GM23338 (cell line): Measurements from ENCODE around the gene RPL21. TPM values are rescaled to one million over a fixed set of nuclear protein-coding genes. Genes with fewer than 3 reads are reported as not detected.
A peak's percentile ranks its signal among the peaks of the same experiment; 100 is the strongest.

Experiments used
- ATAC-seq: fragments of 200-7000 bp; cut with Tn5 transposase; 3 replicates; pipeline ENCODE4 v1.9.1; 2020
- DNase-seq: peaks from one replicate; pipeline ENCODE4 v3.0.0-alpha.2; 2015; ENCODE audit warnings: low spot score
- H2AFZ ChIP-seq: fragments of 200-600 bp; sonication (generic); 2 replicates; pipeline ENCODE4 v1.8.0; 2016; ENCODE audit warnings: antibody characterized with exemption, mild to moderate bottlenecking, moderate library complexity
- H3F3A ChIP-seq: fragments of 200-600 bp; sonication (generic); replicated peaks from 2 replicates; pipeline ENCODE4 v1.8.0; 2017; ENCODE audit warnings: antibody characterized with exemption, mixed run types, low read depth
- H3K27ac ChIP-seq: fragments of 200-600 bp; sonication (generic); 2 replicates; pipeline ENCODE4 v1.6.1; 2016; ENCODE audit warnings: low read depth
- H3K27me3 ChIP-seq: fragments of 200-600 bp; sonication (generic); 2 replicates; pipeline ENCODE4 v1.8.0; 2016; ENCODE audit warnings: mild to moderate bottlenecking, mixed run types, moderate library complexity; ENCODE audit not compliant: insufficient read depth
- H3K36me3 ChIP-seq: fragments of 200-600 bp; sonication (generic); 2 replicates; pipeline ENCODE4 v1.8.0; 2016; ENCODE audit warnings: mild to moderate bottlenecking; ENCODE audit not compliant: insufficient read depth
- H3K4me1 ChIP-seq: fragments of 200-600 bp; sonication (generic); 2 replicates; pipeline ENCODE4 v1.8.0; 2016; ENCODE audit warnings: mild to moderate bottlenecking, moderate library complexity; ENCODE audit not compliant: insufficient read depth
- H3K4me2 ChIP-seq: fragments of 200-600 bp; sonication (generic); 2 replicates; pipeline ENCODE4 v1.7.1; 2017; ENCODE audit warnings: mixed run types
- H3K4me3 ChIP-seq: fragments of 200-600 bp; sonication (generic); 2 replicates; pipeline ENCODE4 v1.6.1; 2016; ENCODE audit warnings: mixed run types
- H3K79me2 ChIP-seq: fragments of 200-600 bp; sonication (generic); replicated peaks from 2 replicates; pipeline ENCODE4 v1.8.0; 2017; ENCODE audit warnings: mild to moderate bottlenecking; ENCODE audit not compliant: insufficient read depth
- H3K9me2 ChIP-seq: fragments of 200-600 bp; sonication (generic); 2 replicates; pipeline ENCODE4 v1.8.0; 2017; ENCODE audit not compliant: insufficient read depth
- H4K20me1 ChIP-seq: fragments of 200-600 bp; sonication (generic); replicated peaks from 2 replicates; pipeline ENCODE4 v1.8.0; 2017; ENCODE audit warnings: mild to moderate bottlenecking; ENCODE audit not compliant: insufficient read depth
- H3K27ac Mint-ChIP-seq: 2 replicates; pipeline ENCODE4 v1.8.0; 2020; ENCODE audit warnings: inconsistent platforms, mild to moderate bottlenecking, moderate library complexity, mixed read lengths
- H3K27me3 Mint-ChIP-seq: 3 replicates; pipeline ENCODE4 v1.8.0; 2022; ENCODE audit warnings: low read depth, mild to moderate bottlenecking, moderate library complexity, mixed read lengths, inconsistent platforms; ENCODE audit not compliant: insufficient read depth, poor library complexity
- H3K36me3 Mint-ChIP-seq: 3 replicates; pipeline ENCODE4 v1.8.0; 2021; ENCODE audit warnings: low read depth, mild to moderate bottlenecking, inconsistent platforms, moderate library complexity, mixed read lengths
- H3K4me1 Mint-ChIP-seq: 3 replicates; pipeline ENCODE4 v1.8.0; 2020; ENCODE audit warnings: mild to moderate bottlenecking, inconsistent platforms, mixed read lengths
- H3K4me3 Mint-ChIP-seq: 3 replicates; pipeline ENCODE4 v1.8.0; 2021; ENCODE audit warnings: moderate library complexity, mild to moderate bottlenecking, inconsistent platforms, mixed read lengths
- H3K9me3 Mint-ChIP-seq: 3 replicates; pipeline ENCODE4 v1.8.0; 2020; ENCODE audit warnings: moderate library complexity, mild to moderate bottlenecking, inconsistent platforms, mixed read lengths
- CREB1 ChIP-seq: fragments of 250-450 bp; sonication (Bioruptor Pico); IDR thresholded peaks from 2 replicates; pipeline ENCODE4 v1.5.0; 2020; ENCODE audit warnings: low read depth, mild to moderate bottlenecking, moderate library complexity
- NANOG ChIP-seq: IDR thresholded peaks from 2 replicates; pipeline ENCODE4 v1.6.1; 2016; ENCODE audit warnings: antibody characterized with exemption, borderline replicate concordance
- POLR2AphosphoS5 ChIP-seq: IDR thresholded peaks from 2 replicates; pipeline ENCODE4 v1.6.1; 2016; ENCODE audit warnings: antibody characterized with exemption, low read depth
- ZNF114 ChIP-seq: fragments of 250-450 bp; sonication (Bioruptor Pico); IDR thresholded peaks from 2 replicates; pipeline ENCODE4 v1.5.0; 2020; ENCODE audit warnings: mild to moderate bottlenecking, moderate library complexity
- polyA plus RNA-seq: library from polyadenylated mRNA; unstranded; fragments of >200 nt; fragmentation: Nextera tagmentation; extraction: Ambion mirVana; gene quantifications from 2 replicates; pipeline ENCODE4 v1.2.1, GENCODE V29; 2016
- total RNA-seq: library from RNA; depleted of rRNA; stranded (reverse); fragments of >200 nt; shearing (Covaris generic); gene quantifications from 2 replicates; pipeline ENCODE4 v1.2.3, GENCODE V29; 2014
- TF ChIP-seq, protein P1 (sequence below), 2 experiments: fragments of 200-600 bp in 1 of 2; sonication (generic) in 1 of 2; conservative IDR thresholded peaks; 2 replicates each; pipeline versions ENCODE4 v1.5.1 to v1.6.1; 2016 to 2017; ENCODE audit warnings: antibody characterized with exemption in 2 of 2, low read depth in 2 of 2, mild to moderate bottlenecking in 2 of 2, moderate library complexity in 1 of 2
- TF ChIP-seq, protein P2 (sequence below): IDR thresholded peaks from one replicate; pipeline ENCODE4 v1.6.1; 2018; ENCODE audit warnings: antibody characterized with exemption; ENCODE audit not compliant: unreplicated experiment
- TF ChIP-seq, protein P3 (sequence below): IDR thresholded peaks from 2 replicates; pipeline ENCODE4 v1.6.1; 2016; ENCODE audit warnings: antibody characterized with exemption
- TF ChIP-seq, protein P4 (sequence below): fragments of 250-450 bp; sonication (Bioruptor Pico); IDR thresholded peaks from 2 replicates; pipeline ENCODE4 v1.5.0; 2020; ENCODE audit warnings: mild to moderate bottlenecking, moderate library complexity

The RPL21 gene
- total and polyA plus RNA-seq, 2 experiments from 2014 or later = 1,037 to 1,343 TPM

DNA sequence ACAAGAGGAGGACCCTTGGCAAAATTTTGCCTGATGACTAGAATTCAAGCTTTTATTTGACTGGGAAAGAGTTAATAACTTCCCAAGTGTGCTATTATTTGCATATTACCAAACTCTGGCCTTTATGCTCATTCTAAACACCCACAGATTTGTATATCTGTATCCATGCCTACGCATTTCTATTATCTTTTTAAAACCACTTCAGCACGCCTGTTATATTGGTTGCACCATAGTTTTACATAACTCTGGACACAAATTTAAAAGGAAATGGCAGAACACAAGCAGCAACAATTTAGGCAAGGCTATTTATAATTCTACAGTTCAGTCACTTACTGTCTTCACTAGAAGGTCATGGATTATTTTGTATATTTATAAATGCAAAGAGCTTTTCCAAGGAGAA, 15.6 kb downstream of the RPL21 start:
- H3K36me3 Mint-ChIP-seq = peaks cover 5% of the 10 kb centered on the region; the same call in 2 of the 3 replicates
- no peak overlapping the region for H3K4me3 ChIP-seq
- H3K4me3 Mint-ChIP-seq = no peak overlapping the region
- DNase-seq (no peak), ATAC-seq (no peak)
- H3F3A ChIP-seq = peaks cover 13% of the 10 kb centered on the region; the same call in 1 of the 2 replicates
- peaks cover 20% of the 10 kb centered on the region for H3K27me3 ChIP-seq
- peaks cover 22% of the 10 kb centered on the region for H3K27me3 Mint-ChIP-seq
- H3K27ac ChIP-seq = no peak overlapping the region
- no peaks in the 10 kb centered on the region for H3K9me2 ChIP-seq
- no peak for TF ChIP-seq POLR2AphosphoS5
- no peak for TF ChIP-seq NANOG
- TF ChIP-seq, protein P1, sequence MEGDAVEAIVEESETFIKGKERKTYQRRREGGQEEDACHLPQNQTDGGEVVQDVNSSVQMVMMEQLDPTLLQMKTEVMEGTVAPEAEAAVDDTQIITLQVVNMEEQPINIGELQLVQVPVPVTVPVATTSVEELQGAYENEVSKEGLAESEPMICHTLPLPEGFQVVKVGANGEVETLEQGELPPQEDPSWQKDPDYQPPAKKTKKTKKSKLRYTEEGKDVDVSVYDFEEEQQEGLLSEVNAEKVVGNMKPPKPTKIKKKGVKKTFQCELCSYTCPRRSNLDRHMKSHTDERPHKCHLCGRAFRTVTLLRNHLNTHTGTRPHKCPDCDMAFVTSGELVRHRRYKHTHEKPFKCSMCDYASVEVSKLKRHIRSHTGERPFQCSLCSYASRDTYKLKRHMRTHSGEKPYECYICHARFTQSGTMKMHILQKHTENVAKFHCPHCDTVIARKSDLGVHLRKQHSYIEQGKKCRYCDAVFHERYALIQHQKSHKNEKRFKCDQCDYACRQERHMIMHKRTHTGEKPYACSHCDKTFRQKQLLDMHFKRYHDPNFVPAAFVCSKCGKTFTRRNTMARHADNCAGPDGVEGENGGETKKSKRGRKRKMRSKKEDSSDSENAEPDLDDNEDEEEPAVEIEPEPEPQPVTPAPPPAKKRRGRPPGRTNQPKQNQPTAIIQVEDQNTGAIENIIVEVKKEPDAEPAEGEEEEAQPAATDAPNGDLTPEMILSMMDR (conservative IDR thresholded peaks at IDR 0.05; ENCODE audit: low read depth in 2 of 2) = no peak
- no peak for TF ChIP-seq ZNF114 (CRISPR knock-in tag)
- TF ChIP-seq, protein P2, sequence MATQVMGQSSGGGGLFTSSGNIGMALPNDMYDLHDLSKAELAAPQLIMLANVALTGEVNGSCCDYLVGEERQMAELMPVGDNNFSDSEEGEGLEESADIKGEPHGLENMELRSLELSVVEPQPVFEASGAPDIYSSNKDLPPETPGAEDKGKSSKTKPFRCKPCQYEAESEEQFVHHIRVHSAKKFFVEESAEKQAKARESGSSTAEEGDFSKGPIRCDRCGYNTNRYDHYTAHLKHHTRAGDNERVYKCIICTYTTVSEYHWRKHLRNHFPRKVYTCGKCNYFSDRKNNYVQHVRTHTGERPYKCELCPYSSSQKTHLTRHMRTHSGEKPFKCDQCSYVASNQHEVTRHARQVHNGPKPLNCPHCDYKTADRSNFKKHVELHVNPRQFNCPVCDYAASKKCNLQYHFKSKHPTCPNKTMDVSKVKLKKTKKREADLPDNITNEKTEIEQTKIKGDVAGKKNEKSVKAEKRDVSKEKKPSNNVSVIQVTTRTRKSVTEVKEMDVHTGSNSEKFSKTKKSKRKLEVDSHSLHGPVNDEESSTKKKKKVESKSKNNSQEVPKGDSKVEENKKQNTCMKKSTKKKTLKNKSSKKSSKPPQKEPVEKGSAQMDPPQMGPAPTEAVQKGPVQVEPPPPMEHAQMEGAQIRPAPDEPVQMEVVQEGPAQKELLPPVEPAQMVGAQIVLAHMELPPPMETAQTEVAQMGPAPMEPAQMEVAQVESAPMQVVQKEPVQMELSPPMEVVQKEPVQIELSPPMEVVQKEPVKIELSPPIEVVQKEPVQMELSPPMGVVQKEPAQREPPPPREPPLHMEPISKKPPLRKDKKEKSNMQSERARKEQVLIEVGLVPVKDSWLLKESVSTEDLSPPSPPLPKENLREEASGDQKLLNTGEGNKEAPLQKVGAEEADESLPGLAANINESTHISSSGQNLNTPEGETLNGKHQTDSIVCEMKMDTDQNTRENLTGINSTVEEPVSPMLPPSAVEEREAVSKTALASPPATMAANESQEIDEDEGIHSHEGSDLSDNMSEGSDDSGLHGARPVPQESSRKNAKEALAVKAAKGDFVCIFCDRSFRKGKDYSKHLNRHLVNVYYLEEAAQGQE = no peak
- TF ChIP-seq, protein P3, sequence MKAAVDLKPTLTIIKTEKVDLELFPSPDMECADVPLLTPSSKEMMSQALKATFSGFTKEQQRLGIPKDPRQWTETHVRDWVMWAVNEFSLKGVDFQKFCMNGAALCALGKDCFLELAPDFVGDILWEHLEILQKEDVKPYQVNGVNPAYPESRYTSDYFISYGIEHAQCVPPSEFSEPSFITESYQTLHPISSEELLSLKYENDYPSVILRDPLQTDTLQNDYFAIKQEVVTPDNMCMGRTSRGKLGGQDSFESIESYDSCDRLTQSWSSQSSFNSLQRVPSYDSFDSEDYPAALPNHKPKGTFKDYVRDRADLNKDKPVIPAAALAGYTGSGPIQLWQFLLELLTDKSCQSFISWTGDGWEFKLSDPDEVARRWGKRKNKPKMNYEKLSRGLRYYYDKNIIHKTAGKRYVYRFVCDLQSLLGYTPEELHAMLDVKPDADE = no peak
- H3K4me1 Mint-ChIP-seq = peaks cover 16% of the 10 kb centered on the region
- H4K20me1 ChIP-seq = no peaks in the 10 kb centered on the region
- no peak overlapping the region for H2AFZ ChIP-seq
- no peak overlapping the region for H3K4me2 ChIP-seq
- no peaks in the 10 kb centered on the region for H3K36me3 ChIP-seq
- no peaks in the 10 kb centered on the region; the same call in 2 of the 3 replicates for H3K9me3 Mint-ChIP-seq
- H3K4me1 ChIP-seq = no peaks in the 10 kb centered on the region; the same call in none of the 2 replicates
- H3K79me2 ChIP-seq = no peaks in the 10 kb centered on the region
- H3K27ac Mint-ChIP-seq = peak overlapping the region; percentile 82

DNA sequence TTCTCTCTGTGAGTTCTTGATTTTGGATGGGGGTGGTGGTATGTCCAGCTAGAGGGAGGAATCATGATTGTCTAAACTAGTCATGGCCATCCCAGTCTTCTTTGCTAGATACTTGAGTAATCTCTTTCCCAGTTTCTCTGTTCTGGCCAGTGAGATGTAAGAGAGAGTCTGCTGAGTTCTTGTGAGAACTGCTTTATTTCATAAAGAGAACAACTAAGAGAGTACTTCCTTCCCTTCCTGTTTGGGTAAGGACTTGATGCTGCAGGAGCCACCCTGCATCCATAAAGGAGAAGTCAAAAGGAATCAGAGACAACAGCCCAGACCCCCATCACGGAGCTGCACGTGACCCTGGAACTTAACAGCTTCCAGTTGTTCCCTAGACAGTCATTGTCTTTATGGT, 16.2 kb downstream of the RPL21 start:
- no peak overlapping the region for H3K4me3 ChIP-seq
- H2AFZ ChIP-seq = no peak overlapping the region
- DNase-seq (no peak), ATAC-seq (no peak)
- Mint-ChIP-seq H3K27ac (no peak overlapping the region), H3K36me3 (peaks cover 3% of the 10 kb centered on the region; the same call in 2 of the 3 replicates), H3K4me3 (no peak overlapping the region), H3K4me1 (peaks cover 17% of the 10 kb centered on the region), H3K27me3 (peaks cover 20% of the 10 kb centered on the region), H3K9me3 (no peaks in the 10 kb centered on the region; the same call in 2 of the 3 replicates)
- H3K79me2 ChIP-seq = no peaks in the 10 kb centered on the region
- H3F3A ChIP-seq = peaks cover 13% of the 10 kb centered on the region; the same call in 1 of the 2 replicates
- no peaks in the 10 kb centered on the region for H3K36me3 ChIP-seq
- H4K20me1 ChIP-seq = no peaks in the 10 kb centered on the region
- no peaks in the 10 kb centered on the region for H3K9me2 ChIP-seq
- H3K4me1 ChIP-seq = no peaks in the 10 kb centered on the region; the same call in none of the 2 replicates
- H3K4me2 ChIP-seq = no peak overlapping the region
- no peak overlapping the region for H3K27ac ChIP-seq
- peaks cover 27% of the 10 kb centered on the region for H3K27me3 ChIP-seq
- no peak for TF ChIP-seq CREB1 (CRISPR knock-in tag)
- TF ChIP-seq, protein P4, sequence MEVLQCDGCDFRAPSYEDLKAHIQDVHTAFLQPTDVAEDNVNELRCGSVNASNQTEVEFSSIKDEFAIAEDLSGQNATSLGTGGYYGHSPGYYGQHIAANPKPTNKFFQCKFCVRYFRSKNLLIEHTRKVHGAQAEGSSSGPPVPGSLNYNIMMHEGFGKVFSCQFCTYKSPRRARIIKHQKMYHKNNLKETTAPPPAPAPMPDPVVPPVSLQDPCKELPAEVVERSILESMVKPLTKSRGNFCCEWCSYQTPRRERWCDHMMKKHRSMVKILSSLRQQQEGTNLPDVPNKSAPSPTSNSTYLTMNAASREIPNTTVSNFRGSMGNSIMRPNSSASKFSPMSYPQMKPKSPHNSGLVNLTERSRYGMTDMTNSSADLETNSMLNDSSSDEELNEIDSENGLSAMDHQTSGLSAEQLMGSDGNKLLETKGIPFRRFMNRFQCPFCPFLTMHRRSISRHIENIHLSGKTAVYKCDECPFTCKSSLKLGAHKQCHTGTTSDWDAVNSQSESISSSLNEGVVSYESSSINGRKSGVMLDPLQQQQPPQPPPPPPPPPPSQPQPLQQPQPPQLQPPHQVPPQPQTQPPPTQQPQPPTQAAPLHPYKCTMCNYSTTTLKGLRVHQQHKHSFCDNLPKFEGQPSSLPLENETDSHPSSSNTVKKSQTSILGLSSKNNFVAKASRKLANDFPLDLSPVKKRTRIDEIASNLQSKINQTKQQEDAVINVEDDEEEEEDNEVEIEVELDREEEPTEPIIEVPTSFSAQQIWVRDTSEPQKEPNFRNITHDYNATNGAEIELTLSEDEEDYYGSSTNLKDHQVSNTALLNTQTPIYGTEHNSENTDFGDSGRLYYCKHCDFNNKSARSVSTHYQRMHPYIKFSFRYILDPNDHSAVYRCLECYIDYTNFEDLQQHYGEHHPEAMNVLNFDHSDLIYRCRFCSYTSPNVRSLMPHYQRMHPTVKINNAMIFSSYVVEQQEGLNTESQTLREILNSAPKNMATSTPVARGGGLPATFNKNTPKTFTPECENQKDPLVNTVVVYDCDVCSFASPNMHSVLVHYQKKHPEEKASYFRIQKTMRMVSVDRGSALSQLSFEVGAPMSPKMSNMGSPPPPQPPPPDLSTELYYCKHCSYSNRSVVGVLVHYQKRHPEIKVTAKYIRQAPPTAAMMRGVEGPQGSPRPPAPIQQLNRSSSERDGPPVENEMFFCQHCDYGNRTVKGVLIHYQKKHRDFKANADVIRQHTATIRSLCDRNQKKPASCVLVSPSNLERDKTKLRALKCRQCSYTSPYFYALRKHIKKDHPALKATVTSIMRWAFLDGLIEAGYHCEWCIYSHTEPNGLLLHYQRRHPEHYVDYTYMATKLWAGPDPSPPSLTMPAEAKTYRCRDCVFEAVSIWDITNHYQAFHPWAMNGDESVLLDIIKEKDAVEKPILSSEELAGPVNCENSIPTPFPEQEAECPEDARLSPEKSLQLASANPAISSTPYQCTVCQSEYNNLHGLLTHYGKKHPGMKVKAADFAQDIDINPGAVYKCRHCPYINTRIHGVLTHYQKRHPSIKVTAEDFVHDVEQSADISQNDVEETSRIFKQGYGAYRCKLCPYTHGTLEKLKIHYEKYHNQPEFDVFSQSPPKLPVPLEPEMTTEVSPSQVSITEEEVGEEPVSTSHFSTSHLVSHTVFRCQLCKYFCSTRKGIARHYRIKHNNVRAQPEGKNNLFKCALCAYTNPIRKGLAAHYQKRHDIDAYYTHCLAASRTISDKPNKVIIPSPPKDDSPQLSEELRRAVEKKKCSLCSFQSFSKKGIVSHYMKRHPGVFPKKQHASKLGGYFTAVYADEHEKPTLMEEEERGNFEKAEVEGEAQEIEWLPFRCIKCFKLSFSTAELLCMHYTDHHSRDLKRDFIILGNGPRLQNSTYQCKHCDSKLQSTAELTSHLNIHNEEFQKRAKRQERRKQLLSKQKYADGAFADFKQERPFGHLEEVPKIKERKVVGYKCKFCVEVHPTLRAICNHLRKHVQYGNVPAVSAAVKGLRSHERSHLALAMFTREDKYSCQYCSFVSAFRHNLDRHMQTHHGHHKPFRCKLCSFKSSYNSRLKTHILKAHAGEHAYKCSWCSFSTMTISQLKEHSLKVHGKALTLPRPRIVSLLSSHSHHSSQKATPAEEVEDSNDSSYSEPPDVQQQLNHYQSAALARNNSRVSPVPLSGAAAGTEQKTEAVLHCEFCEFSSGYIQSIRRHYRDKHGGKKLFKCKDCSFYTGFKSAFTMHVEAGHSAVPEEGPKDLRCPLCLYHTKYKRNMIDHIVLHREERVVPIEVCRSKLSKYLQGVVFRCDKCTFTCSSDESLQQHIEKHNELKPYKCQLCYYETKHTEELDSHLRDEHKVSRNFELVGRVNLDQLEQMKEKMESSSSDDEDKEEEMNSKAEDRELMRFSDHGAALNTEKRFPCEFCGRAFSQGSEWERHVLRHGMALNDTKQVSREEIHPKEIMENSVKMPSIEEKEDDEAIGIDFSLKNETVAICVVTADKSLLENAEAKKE (CRISPR knock-in tag) = no peak
